Measurements from ENCODE around the gene C19orf25. TPM values are rescaled to one million over a fixed set of nuclear protein-coding genes. Genes with fewer than 3 reads are reported as not detected.

C19orf25 gene
- total and polyA plus RNA-seq, 2 of the 13 experiments (the other 11 are each of a cell fraction or from before 2014, with no cell fraction given), result 14.2 to 32.4 TPM

DNA sequence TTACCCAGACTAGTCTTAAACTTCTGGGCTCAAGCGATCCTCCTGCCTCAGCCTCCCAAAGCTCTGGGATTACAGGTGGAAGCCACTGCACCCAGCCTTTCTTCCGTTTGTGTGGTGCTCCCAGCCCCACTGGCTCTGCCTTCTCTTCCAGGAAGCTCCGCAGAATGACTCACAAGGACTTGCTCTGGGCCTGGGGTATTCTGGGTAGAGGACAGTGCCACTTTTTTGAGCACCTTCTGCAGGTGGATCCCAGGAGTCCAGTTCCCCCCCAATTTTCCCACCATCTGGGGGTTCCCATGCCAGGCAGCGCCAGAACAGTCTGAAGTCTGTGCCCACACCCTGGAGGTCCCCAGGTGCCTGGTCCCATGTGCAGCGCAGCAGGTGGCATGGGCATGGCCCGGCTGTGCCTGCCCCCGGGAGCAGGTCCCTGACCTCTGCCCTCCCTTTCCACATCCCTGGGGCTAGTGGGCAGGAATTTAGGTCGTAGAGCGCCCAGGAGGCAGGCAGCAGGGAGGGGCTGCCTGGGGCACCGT, 13.5 kb upstream of the C19orf25 start (continued):
- TF ChIP-seq ELF1 (CRISPR knock-in tag; IDR thresholded peaks at IDR 0.05) (0 out of 2 replicates have a peak, but pooled peaks have one; percentile 40), SP4 (CRISPR knock-in tag; IDR thresholded peaks at IDR 0.05) (0 out of 2 replicates have a peak, but pooled peaks have one; percentile 8), SRSF1 (optimal IDR thresholded peaks at IDR 0.05; ENCODE audit: low read depth, low read length) (peak; percentile 69), GABPB1 (CRISPR knock-in tag; IDR thresholded peaks at IDR 0.05) (peak; percentile 51), ZNF432 (CRISPR knock-in tag; IDR thresholded peaks at IDR 0.05; ENCODE audit: borderline replicate concordance) (no peak), ZMAT3 (CRISPR knock-in tag; conservative IDR thresholded peaks at IDR 0.05) (0 out of 2 replicates have a peak, but pooled peaks have one; percentile 35), GABPA (IDR thresholded peaks at IDR 0.05; ENCODE audit: low read depth, low read length) (no peak), GABPA (CRISPR knock-in tag; IDR thresholded peaks at IDR 0.05; ENCODE audit: low read depth) (0 out of 2 replicates have a peak, but pooled peaks have one; percentile 9), PITX1 (CRISPR knock-in tag; IDR thresholded peaks at IDR 0.05) (peak; percentile 5; the same call in 1 of the 2 replicates), U2AF2 (IDR thresholded peaks at IDR 0.05; ENCODE audit: low read depth, low read length) (no peak), NONO (IDR thresholded peaks at IDR 0.05) (no peak), NONO (CRISPR knock-in tag; conservative IDR thresholded peaks at IDR 0.05) (peak; percentile 72; the same call in 1 of the 2 replicates), ZNF143 (CRISPR knock-in tag; IDR thresholded peaks at IDR 0.05) (peak; percentile 72), ZNF772 (CRISPR knock-in tag; IDR thresholded peaks at IDR 0.05) (peak; percentile 28; the same call in 1 of the 2 replicates), FOSL2 (CRISPR knock-in tag; IDR thresholded peaks at IDR 0.05) (peak; percentile 87)
- TF ChIP-seq, protein P1, sequence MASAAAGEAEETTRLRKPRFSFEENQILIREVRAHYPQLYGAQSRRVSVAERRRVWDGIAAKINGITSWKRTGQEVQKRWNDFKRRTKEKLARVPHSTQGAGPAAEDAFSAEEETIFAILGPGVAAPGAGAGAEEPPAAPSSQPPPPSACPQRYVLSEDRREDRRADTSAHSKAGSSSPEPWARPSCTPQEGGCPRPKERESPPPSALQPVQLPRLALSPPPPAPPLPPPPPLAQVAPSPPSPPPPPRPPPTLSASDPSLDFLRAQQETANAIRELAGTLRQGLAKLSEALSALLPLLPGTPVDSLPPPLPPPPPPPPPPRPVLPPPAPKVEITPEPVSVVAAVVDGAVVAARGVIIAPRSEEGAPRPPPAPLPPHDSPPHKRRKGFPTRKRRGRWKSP (CRISPR knock-in tag; IDR thresholded peaks at IDR 0.05), result 0 out of 2 replicates have a peak, but pooled peaks have one; percentile 17
- TF ChIP-seq, protein P2, sequence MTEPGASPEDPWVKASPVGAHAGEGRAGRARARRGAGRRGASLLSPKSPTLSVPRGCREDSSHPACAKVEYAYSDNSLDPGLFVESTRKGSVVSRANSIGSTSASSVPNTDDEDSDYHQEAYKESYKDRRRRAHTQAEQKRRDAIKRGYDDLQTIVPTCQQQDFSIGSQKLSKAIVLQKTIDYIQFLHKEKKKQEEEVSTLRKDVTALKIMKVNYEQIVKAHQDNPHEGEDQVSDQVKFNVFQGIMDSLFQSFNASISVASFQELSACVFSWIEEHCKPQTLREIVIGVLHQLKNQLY (CRISPR knock-in tag; IDR thresholded peaks at IDR 0.05), result 0 out of 2 replicates have a peak, but pooled peaks have one; percentile 8
- TF ChIP-seq, protein P3, sequence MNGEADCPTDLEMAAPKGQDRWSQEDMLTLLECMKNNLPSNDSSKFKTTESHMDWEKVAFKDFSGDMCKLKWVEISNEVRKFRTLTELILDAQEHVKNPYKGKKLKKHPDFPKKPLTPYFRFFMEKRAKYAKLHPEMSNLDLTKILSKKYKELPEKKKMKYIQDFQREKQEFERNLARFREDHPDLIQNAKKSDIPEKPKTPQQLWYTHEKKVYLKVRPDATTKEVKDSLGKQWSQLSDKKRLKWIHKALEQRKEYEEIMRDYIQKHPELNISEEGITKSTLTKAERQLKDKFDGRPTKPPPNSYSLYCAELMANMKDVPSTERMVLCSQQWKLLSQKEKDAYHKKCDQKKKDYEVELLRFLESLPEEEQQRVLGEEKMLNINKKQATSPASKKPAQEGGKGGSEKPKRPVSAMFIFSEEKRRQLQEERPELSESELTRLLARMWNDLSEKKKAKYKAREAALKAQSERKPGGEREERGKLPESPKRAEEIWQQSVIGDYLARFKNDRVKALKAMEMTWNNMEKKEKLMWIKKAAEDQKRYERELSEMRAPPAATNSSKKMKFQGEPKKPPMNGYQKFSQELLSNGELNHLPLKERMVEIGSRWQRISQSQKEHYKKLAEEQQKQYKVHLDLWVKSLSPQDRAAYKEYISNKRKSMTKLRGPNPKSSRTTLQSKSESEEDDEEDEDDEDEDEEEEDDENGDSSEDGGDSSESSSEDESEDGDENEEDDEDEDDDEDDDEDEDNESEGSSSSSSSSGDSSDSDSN (CRISPR knock-in tag; IDR thresholded peaks at IDR 0.05), result peak; percentile 51; the same call in 1 of the 2 replicates
- TF ChIP-seq, protein P4, sequence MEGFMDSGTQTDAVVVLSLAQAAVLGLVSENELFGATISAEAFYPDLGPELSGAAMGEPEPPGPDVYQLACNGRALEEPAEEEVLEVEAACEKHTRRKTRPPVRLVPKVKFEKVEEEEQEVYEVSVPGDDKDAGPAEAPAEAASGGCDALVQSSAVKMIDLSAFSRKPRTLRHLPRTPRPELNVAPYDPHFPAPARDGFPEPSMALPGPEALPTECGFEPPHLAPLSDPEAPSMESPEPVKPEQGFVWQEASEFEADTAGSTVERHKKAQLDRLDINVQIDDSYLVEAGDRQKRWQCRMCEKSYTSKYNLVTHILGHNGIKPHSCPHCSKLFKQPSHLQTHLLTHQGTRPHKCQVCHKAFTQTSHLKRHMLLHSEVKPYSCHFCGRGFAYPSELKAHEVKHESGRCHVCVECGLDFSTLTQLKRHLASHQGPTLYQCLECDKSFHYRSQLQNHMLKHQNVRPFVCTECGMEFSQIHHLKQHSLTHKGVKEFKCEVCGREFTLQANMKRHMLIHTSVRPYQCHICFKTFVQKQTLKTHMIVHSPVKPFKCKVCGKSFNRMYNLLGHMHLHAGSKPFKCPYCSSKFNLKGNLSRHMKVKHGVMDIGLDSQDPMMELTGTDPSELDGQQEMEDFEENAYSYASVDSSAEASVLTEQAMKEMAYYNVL (CRISPR knock-in tag; IDR thresholded peaks at IDR 0.05; ENCODE audit: borderline replicate concordance), result no peak
- TF ChIP-seq, protein P5, sequence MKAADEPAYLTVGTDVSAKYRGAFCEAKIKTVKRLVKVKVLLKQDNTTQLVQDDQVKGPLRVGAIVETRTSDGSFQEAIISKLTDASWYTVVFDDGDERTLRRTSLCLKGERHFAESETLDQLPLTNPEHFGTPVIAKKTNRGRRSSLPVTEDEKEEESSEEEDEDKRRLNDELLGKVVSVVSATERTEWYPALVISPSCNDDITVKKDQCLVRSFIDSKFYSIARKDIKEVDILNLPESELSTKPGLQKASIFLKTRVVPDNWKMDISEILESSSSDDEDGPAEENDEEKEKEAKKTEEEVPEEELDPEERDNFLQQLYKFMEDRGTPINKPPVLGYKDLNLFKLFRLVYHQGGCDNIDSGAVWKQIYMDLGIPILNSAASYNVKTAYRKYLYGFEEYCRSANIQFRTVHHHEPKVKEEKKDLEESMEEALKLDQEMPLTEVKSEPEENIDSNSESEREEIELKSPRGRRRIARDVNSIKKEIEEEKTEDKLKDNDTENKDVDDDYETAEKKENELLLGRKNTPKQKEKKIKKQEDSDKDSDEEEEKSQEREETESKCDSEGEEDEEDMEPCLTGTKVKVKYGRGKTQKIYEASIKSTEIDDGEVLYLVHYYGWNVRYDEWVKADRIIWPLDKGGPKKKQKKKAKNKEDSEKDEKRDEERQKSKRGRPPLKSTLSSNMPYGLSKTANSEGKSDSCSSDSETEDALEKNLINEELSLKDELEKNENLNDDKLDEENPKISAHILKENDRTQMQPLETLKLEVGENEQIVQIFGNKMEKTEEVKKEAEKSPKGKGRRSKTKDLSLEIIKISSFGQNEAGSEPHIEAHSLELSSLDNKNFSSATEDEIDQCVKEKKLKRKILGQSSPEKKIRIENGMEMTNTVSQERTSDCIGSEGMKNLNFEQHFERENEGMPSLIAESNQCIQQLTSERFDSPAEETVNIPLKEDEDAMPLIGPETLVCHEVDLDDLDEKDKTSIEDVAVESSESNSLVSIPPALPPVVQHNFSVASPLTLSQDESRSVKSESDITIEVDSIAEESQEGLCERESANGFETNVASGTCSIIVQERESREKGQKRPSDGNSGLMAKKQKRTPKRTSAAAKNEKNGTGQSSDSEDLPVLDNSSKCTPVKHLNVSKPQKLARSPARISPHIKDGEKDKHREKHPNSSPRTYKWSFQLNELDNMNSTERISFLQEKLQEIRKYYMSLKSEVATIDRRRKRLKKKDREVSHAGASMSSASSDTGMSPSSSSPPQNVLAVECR (CRISPR knock-in tag; IDR thresholded peaks at IDR 0.05; ENCODE audit: borderline replicate concordance), result 0 out of 2 replicates have a peak, but pooled peaks have one; percentile 30
